Measurements from ENCODE around the gene SARS2.

The SARS2 gene

GRCh38 chr19:38919837-38920601 lies 10.5 kb downstream of the SARS2 start:
- H3K4me1 ChIP-seq = no peaks in the 10 kb centered on the region
- no peaks in the 10 kb centered on the region for H3K9me3 ChIP-seq (ENCODE audit: control insufficient read depth, low read length)
- H3K27me3 ChIP-seq (ENCODE audit: control insufficient read depth, insufficient read depth, low read length) = no peaks in the 10 kb centered on the region
- H3K36me3 ChIP-seq (ENCODE audit: control insufficient read depth, insufficient read depth, low read length) = no peaks in the 10 kb centered on the region
- no peak overlapping the region for H3K9ac ChIP-seq
- no peak overlapping the region for H2AFZ ChIP-seq
- H3K4me2 ChIP-seq (ENCODE audit: low read length) = no peak overlapping the region
- H3K79me2 ChIP-seq = no peaks in the 10 kb centered on the region
- no peak overlapping the region for H3K4me3 ChIP-seq (ENCODE audit: low read depth, low read length)
- TF ChIP-seq CTCF (IDR thresholded peaks at IDR 0.05) = no peak
- H3K27ac ChIP-seq = no peak overlapping the region

- Histone ChIP-seq H3K27ac (no peak overlapping the region), H3K9ac (no peak overlapping the region)
Measured at GRCh38 chr19:38918526-38918925, 12.0 kb downstream of the SARS2 start.

GRCh38 chr19:38917921-38918491 lies 12.6 kb downstream of the SARS2 start:
- no peak for TF ChIP-seq CTCF (IDR thresholded peaks at IDR 0.05)
- Histone ChIP-seq H3K36me3 (ENCODE audit: control insufficient read depth, insufficient read depth, low read length) (no peaks in the 10 kb centered on the region), H3K79me2 (no peaks in the 10 kb centered on the region), H3K27me3 (ENCODE audit: control insufficient read depth, insufficient read depth, low read length) (no peaks in the 10 kb centered on the region), H3K4me1 (no peaks in the 10 kb centered on the region), H3K9ac (no peak overlapping the region), H3K27ac (no peak overlapping the region), H3K9me3 (ENCODE audit: control insufficient read depth, low read length) (no peaks in the 10 kb centered on the region), H3K4me2 (ENCODE audit: low read length) (no peak overlapping the region), H2AFZ (no peak overlapping the region), H3K4me3 (ENCODE audit: low read depth, low read length) (no peak overlapping the region)

More at GRCh38 chr19:38918526-38918925, 12.0 kb downstream of the SARS2 start:
- H3K4me1 ChIP-seq = no peaks in the 10 kb centered on the region
- no peak for TF ChIP-seq CTCF (IDR thresholded peaks at IDR 0.05)
- H3K9me3 ChIP-seq (ENCODE audit: control insufficient read depth, low read length) = no peaks in the 10 kb centered on the region
- no peak overlapping the region for H3K4me2 ChIP-seq (ENCODE audit: low read length)
- H3K27me3 ChIP-seq (ENCODE audit: control insufficient read depth, insufficient read depth, low read length) = no peaks in the 10 kb centered on the region
- no peak overlapping the region for H2AFZ ChIP-seq
- H3K4me3 ChIP-seq (ENCODE audit: low read depth, low read length) = no peak overlapping the region
- H3K36me3 ChIP-seq (ENCODE audit: control insufficient read depth, insufficient read depth, low read length) = no peaks in the 10 kb centered on the region
- no peaks in the 10 kb centered on the region for H3K79me2 ChIP-seq

- no peak overlapping the region for H3K9ac ChIP-seq
- H3K4me2 ChIP-seq (ENCODE audit: low read length) = no peak overlapping the region
- TF ChIP-seq CTCF (IDR thresholded peaks at IDR 0.05) = no peak
Measured at GRCh38 chr19:38917516-38917915, 13.0 kb downstream of the SARS2 start.

More at GRCh38 chr19:38917516-38917915, 13.0 kb downstream of the SARS2 start:
- no peaks in the 10 kb centered on the region for H3K79me2 ChIP-seq
- no peaks in the 10 kb centered on the region for H3K27me3 ChIP-seq (ENCODE audit: control insufficient read depth, insufficient read depth, low read length)
- no peak overlapping the region for H3K4me3 ChIP-seq (ENCODE audit: low read depth, low read length)
- H3K4me1 ChIP-seq = no peaks in the 10 kb centered on the region
- H3K36me3 ChIP-seq (ENCODE audit: control insufficient read depth, insufficient read depth, low read length) = no peaks in the 10 kb centered on the region
- H3K27ac ChIP-seq = no peak overlapping the region
- H3K9me3 ChIP-seq (ENCODE audit: control insufficient read depth, low read length) = no peaks in the 10 kb centered on the region
- H2AFZ ChIP-seq = no peak overlapping the region

All from parathyroid adenoma (tissue), 2 donors.